ENCODE results near the gene ZSWIM9. TPM values are rescaled to one million over a fixed set of nuclear protein-coding genes. Genes with fewer than 3 reads are reported as not detected.
"Not testable (repeated sequence)": the region's sequence is repeated elsewhere in the genome, so short reads cannot be mapped to it uniquely, and the experiment has no call there.

The ZSWIM9 gene
- polyA plus RNA-seq, 1 donor from 2014 or later = 2.4 TPM

DNA sequence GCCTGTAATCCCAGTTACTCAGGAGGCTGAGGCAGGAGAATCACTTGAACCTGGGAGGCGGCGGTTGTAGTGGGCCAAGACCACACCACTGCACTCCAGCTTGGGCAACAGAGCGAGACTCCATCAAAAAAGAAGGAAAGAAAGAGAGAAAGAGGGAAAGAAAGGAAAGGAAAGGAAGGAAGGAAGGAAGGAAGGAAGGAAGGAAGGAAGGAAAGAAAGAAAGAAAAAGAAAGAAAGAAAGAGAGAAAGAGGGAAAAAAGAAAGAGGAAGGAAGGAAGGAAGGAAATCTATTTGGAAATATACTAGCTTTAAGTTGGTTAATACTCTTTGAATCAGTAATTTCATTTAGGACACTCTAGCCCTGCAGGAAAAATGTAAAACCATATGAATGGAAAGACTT, 50.3 kb downstream of the ZSWIM9 start:
- not testable (repeated sequence) for H3K36me3 Mint-ChIP-seq, H3K27ac Mint-ChIP-seq, H3K9me3 Mint-ChIP-seq, H3K27me3 Mint-ChIP-seq, H3K4me3 Mint-ChIP-seq, H3K4me1 Mint-ChIP-seq

DNA sequence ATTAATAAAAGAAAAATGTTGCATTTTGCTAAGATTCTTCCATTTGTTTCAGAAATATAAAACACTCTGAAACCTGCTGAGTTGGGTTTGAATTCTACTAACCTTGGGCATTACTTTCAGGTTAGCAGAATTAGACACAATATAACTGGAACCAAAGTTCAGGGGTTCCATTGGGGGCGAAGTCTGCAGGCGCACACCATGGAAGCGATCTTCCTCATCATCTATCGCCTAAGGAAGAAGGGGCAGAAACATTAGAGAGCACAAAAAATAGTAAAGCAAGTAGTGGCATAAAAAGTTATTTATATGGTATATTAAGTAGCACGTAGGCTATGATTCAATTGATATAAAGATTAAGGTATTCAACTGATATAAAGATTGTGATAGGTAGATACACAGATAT, 51.1 kb downstream of the ZSWIM9 start:
- Mint-ChIP-seq H3K4me1 (no peaks in the 10 kb centered on the region), H3K27me3 (no peaks in the 10 kb centered on the region), H3K36me3 (peaks cover 4% of the 10 kb centered on the region), H3K4me3 (no peak overlapping the region), H3K27ac (no peak overlapping the region), H3K9me3 (no peaks in the 10 kb centered on the region)

DNA sequence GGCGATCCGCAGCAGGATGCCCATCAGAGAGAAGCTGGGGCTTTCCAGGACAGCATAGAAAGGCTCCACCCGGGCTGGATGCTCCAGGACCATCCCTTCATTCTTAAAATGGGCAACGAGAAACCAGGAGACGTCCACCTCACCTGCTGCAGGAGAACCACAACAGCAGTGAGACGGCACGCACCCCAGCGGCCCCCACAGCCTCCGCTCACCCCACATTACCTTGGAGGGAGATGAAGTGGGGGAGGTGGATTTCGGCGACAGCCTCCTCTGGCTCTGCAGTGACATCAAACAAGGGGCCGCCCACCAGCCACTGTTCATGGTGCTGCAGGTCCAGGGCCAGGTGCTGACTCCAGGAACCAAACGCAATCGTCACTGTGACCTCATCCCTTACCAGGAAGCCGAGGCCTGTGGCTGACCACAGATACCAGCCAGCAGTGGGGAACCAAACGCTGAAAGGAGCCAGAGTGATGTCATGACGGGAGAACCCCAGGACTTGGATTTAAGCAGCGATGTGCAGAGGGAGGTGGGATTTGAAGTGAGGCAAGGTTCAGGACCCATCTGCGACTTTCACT, 60.2 kb downstream of the ZSWIM9 start:
- Mint-ChIP-seq H3K4me3 (no peak overlapping the region), H3K9me3 (no peaks in the 10 kb centered on the region), H3K27ac (no peak overlapping the region), H3K4me1 (peaks cover 0 to 2% (median 0%) of the 10 kb centered on the region in 3 donors), H3K27me3 (no peaks in the 10 kb centered on the region), H3K36me3 (peaks cover 4% of the 10 kb centered on the region)

DNA sequence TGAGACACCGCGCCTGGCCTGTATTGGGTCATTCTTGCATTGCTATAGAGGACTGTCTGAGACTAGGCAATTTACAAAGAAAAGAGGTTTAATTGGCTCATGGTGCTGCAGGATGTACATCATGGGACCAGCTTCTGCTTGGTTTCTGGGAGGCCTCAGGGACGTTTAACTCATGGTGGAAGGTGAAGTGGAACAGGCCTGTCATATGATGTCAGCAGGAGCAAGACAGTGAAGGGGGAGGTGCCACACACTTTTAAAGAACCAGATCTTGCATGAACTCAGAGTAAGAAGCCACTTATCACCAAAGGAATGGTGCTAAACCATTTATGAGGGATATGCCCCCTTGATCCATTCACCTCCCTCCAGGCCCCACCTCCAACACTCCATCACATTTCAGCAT, 66.6 kb downstream of the ZSWIM9 start:
- Mint-ChIP-seq H3K4me1 (peaks cover 7 to 15% (median 14%) of the 10 kb centered on the region in 3 donors), H3K27me3 (no peaks in the 10 kb centered on the region), H3K27ac (no peak overlapping the region), H3K36me3 (peaks cover 4% of the 10 kb centered on the region), H3K4me3 (no peak overlapping the region), H3K9me3 (no peaks in the 10 kb centered on the region)

DNA sequence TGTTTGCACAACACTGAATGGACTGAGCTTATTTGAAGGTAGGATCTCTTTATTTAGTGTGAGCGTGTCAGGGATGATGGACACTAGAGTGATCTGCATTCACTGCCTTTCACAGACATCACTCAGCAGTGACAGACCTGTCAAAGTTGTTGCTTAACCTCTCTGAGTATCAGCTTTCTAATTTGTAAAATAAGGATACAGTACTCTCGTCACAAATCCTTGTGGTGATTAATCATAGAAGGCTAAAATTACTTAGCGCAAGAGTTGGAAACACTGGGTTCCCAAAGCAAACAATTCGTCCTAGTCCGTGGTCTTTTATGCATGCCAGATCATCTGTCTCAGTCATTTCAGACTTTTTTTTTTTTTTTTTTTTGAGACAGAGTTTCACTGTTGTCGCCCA, 68.6 kb downstream of the ZSWIM9 start:
- no peaks in the 10 kb centered on the region for H3K27me3 Mint-ChIP-seq

DNA sequence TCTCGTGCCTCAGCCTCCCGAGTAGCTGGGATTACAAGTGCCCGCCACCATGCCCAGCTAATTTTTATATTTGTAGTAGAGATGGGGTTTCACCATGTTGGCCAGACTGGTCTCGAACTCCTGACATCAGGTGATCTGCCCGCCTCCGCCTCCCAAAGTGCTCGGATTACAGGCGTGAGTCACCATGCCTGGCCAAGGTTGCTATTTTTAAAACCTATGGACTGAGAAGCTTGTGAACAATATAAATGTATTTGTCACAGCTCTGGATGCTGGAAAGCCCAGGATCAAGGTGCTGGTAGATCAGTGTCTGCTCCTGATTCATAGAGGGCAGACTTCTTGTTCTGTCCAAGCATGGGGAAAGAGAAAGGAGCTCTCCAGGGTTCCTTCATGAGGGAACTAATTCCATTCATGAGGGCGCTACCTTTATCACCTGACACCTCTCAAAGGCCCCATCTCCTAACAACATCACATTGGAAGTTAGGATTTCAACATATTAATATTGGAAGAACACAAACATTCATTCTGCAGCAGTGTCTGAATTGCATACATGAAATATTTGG, 69.2 kb downstream of the ZSWIM9 start:
- H3K9me3 Mint-ChIP-seq = no peaks in the 10 kb centered on the region
- no peak overlapping the region for H3K27ac Mint-ChIP-seq
- H3K27me3 Mint-ChIP-seq = no peaks in the 10 kb centered on the region
- H3K4me3 Mint-ChIP-seq = no peak overlapping the region
- no peaks in the 10 kb centered on the region for H3K36me3 Mint-ChIP-seq
- H3K4me1 Mint-ChIP-seq = peaks cover 11 to 22% (median 21%) of the 10 kb centered on the region in 3 donors

More for the DNA sequence above, 68.6 kb downstream of the ZSWIM9 start:
- H3K9me3 Mint-ChIP-seq = no peaks in the 10 kb centered on the region
- peaks cover 6 to 17% (median 15%) of the 10 kb centered on the region in 3 donors for H3K4me1 Mint-ChIP-seq
- H3K4me3 Mint-ChIP-seq = no peak overlapping the region
- no peak overlapping the region for H3K27ac Mint-ChIP-seq
- H3K36me3 Mint-ChIP-seq = no peaks in the 10 kb centered on the region

DNA sequence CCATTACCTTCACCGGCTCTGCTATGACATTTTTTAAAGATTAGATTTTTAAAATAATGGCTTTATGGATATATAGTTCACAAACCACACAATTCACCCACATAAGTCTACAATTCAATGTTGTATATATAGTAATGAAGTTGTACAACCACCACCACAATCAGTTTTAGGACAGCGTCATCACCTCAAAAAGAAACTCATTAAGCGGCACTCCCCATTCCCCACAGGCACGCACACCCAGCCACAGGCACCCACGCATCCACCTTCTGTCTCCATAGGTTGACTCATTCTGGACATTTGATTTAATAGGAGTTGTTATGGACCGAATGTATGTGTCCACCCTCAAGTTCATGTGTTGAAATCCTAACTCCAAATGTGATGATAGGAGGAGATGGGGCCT, 71.3 kb downstream of the ZSWIM9 start:
- not testable (repeated sequence) for H3K9me3 Mint-ChIP-seq, H3K36me3 Mint-ChIP-seq, H3K4me3 Mint-ChIP-seq, H3K27me3 Mint-ChIP-seq
- Mint-ChIP-seq H3K4me1 (peaks cover 20 to 36% (median 35%) of the 10 kb centered on the region in 3 donors), H3K27ac (peak overlapping the region in 1 of 3 donors; percentile 65)

DNA sequence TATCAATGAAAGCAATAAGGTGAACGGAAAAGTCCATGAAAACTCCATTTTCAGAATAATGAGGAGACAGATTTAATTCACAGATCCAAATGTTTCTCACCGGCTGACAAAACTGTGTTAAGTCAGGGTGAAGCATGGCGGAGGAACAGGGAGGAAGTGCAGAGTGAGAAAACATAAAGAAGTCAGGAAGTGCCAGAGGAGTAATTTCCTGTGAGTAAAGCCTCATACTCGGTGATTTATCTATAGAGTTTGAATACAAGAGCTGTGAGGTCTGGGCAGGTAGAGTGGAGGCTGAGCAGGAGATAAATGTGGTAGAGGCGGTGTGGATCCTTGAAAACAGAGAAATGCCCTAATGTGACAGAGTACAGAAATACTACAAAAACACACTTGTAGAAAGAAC, 73.8 kb downstream of the ZSWIM9 start:
- H3K9me3 Mint-ChIP-seq = no peaks in the 10 kb centered on the region
- peak overlapping the region; percentile 10 to 69 (median 36) for H3K27ac Mint-ChIP-seq
- H3K4me1 Mint-ChIP-seq = peaks cover 26 to 44% (median 41%) of the 10 kb centered on the region in 3 donors
- no peaks in the 10 kb centered on the region for H3K36me3 Mint-ChIP-seq
- peak overlapping the region; percentile 36 to 84 (median 74) for H3K4me3 Mint-ChIP-seq
- no peaks in the 10 kb centered on the region for H3K27me3 Mint-ChIP-seq

DNA sequence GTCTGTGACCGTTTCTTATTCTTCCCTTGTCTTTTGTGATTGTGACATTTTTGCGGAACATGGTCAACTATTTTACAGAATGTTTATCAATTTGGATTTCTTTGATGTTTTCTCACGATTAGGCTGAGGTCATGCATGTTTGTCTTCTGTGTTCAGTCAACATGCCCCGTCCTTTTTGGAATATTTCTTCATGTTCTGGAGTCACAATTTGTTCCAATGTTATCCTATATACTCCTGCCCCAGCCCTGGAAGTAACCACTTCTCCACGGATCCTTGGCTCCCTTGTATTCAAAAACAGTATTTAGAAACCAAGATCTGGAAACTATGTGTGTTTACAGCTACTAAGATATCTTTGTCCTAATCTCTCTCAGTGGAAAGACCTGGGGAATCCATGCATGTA, 75.6 kb downstream of the ZSWIM9 start:
- Mint-ChIP-seq H3K27me3 (no peaks in the 10 kb centered on the region), H3K4me3 (peak overlapping the region in 1 of 4 donors; percentile 65)

DNA sequence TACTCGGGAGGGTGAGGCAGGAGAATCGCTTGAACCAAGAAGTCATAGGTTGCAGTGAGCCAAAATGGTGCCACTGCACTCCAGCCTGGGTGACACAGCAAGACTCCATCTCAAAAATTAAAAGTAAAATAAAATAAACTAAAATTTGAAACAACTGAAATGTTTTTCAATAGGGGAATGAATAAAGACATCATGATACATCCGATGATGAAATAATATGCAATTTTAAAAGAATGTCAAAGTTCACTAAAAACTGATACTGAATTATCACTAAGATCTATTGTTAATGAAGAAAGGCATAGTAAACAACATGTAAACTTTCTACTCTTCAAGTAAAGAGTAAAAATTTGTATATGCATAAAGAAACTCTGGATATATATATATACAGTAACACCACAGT, 76.7 kb downstream of the ZSWIM9 start:
- H3K36me3 Mint-ChIP-seq = no peaks in the 10 kb centered on the region
- no peak overlapping the region for H3K4me3 Mint-ChIP-seq
- peaks cover 43 to 54% (median 51%) of the 10 kb centered on the region in 3 donors for H3K4me1 Mint-ChIP-seq
- H3K9me3 Mint-ChIP-seq = no peaks in the 10 kb centered on the region
- no peaks in the 10 kb centered on the region for H3K27me3 Mint-ChIP-seq
- no peak overlapping the region for H3K27ac Mint-ChIP-seq

More for the DNA sequence above, 75.6 kb downstream of the ZSWIM9 start:
- Mint-ChIP-seq H3K9me3 (no peaks in the 10 kb centered on the region), H3K36me3 (no peaks in the 10 kb centered on the region), H3K4me1 (peaks cover 40 to 52% (median 49%) of the 10 kb centered on the region in 3 donors), H3K27ac (peak overlapping the region in 1 of 3 donors; percentile 39)

Other genes starting within 250 kb of the ZSWIM9 start
- not detected for gene BSPH1, start 178.5 kb upstream of the ZSWIM9 start, polyA plus RNA-seq
- gene ELSPBP1, start 176.0 kb upstream of the ZSWIM9 start, polyA plus RNA-seq = not detected
- gene CABP5, start 126.6 kb upstream of the ZSWIM9 start, polyA plus RNA-seq = not detected
- 2.4 TPM for gene PLA2G4C, start 59.9 kb upstream of the ZSWIM9 start, polyA plus RNA-seq
- 30.1 TPM for gene LIG1, start 336 bp upstream of the ZSWIM9 start, polyA plus RNA-seq
- 85.7 TPM for gene CARD8, start 85.2 kb downstream of the ZSWIM9 start, polyA plus RNA-seq
- gene ZNF114, start 99.4 kb downstream of the ZSWIM9 start, polyA plus RNA-seq = 0.30 TPM
- 586 TPM for gene EMP3, start 154.9 kb downstream of the ZSWIM9 start, polyA plus RNA-seq
- gene TMEM143, start 193.3 kb downstream of the ZSWIM9 start, polyA plus RNA-seq = 16.2 TPM
- not detected for gene SYNGR4, start 193.7 kb downstream of the ZSWIM9 start, polyA plus RNA-seq
- gene KDELR1, start 220.9 kb downstream of the ZSWIM9 start, polyA plus RNA-seq = 29.2 TPM
- gene GRIN2D, start 223.0 kb downstream of the ZSWIM9 start, polyA plus RNA-seq = not detected

All from IgD-negative memory B cell (primary cell).